MM.1S (cell line): Measurements from ENCODE around the gene CFAP70.

ENCODE experiments used
- DNase-seq: peaks from one replicate; pipeline ENCODE4 v3.0.0-alpha.2; 2015
- H2AFZ ChIP-seq: fragments of 300-600 bp; sonication (generic); 2 replicates; pipeline ENCODE4 v1.6.0; 2016; ENCODE audit warnings: antibody characterized with exemption, low read length
- H3F3A ChIP-seq: fragments of 300-600 bp; sonication (generic); 2 replicates; pipeline ENCODE4 v1.6.1; 2016; ENCODE audit warnings: mild to moderate bottlenecking, antibody characterized with exemption, low read length, moderate library complexity, mixed read lengths; ENCODE audit not compliant: insufficient read depth
- H3K27ac ChIP-seq: fragments of 300-600 bp; sonication (generic); 2 replicates; pipeline ENCODE4 v1.5.1; 2016; ENCODE audit warnings: mild to moderate bottlenecking, low read length
- H3K27me3 ChIP-seq: fragments of 300-600 bp; sonication (generic); replicated peaks from 2 replicates; pipeline ENCODE4 v1.6.0; 2016; ENCODE audit warnings: low read length; ENCODE audit not compliant: insufficient read depth
- H3K36me3 ChIP-seq: fragments of 300-600 bp; sonication (generic); replicated peaks from 2 replicates; pipeline ENCODE4 v1.6.1; 2016; ENCODE audit warnings: mild to moderate bottlenecking, low read length, mixed read lengths; ENCODE audit not compliant: insufficient read depth
- H3K4me1 ChIP-seq: fragments of 300-600 bp; sonication (generic); 2 replicates; pipeline ENCODE4 v1.6.1; 2016; ENCODE audit warnings: low read length, mixed read lengths
- H3K4me2 ChIP-seq: fragments of 300-600 bp; sonication (generic); 2 replicates; pipeline ENCODE4 v1.6.0; 2016; ENCODE audit warnings: low read depth, low read length
- H3K4me3 ChIP-seq: fragments of 300-600 bp; sonication (generic); 2 replicates; pipeline ENCODE4 v1.5.1; 2016; ENCODE audit warnings: low read length, mixed read lengths
- H3K79me2 ChIP-seq: fragments of 300-600 bp; sonication (generic); 2 replicates; pipeline ENCODE4 v1.6.1; 2016; ENCODE audit warnings: mixed run types, low read length, mixed read lengths
- H3K9ac ChIP-seq: fragments of 300-600 bp; sonication (generic); 2 replicates; pipeline ENCODE4 v1.6.1; 2016; ENCODE audit warnings: low read length, mixed read lengths
- H3K9me2 ChIP-seq: fragments of 300-600 bp; sonication (generic); replicated peaks from 2 replicates; pipeline ENCODE4 v1.6.1; 2016; ENCODE audit warnings: mild to moderate bottlenecking, low read length, mixed read lengths; ENCODE audit not compliant: insufficient read depth
- H3K9me3 ChIP-seq: fragments of 300-600 bp; sonication (generic); replicated peaks from 2 replicates; pipeline ENCODE4 v1.6.1; 2016; ENCODE audit warnings: mild to moderate bottlenecking, low read length, mixed read lengths; ENCODE audit not compliant: insufficient read depth
- H4K20me1 ChIP-seq: fragments of 300-600 bp; sonication (generic); 2 replicates; pipeline ENCODE4 v1.6.1; 2016; ENCODE audit warnings: mild to moderate bottlenecking, low read length, moderate library complexity, mixed read lengths; ENCODE audit not compliant: insufficient read depth
- EZH2 ChIP-seq: fragments of 300-600 bp; sonication (generic); optimal IDR thresholded peaks from 2 replicates; pipeline ENCODE3; 2017; ENCODE audit warnings: low read depth, mild to moderate bottlenecking, antibody characterized with exemption, low read length, mixed read lengths
- EZH2phosphoT487 ChIP-seq: fragments of 300-600 bp; sonication (generic); IDR thresholded peaks from 2 replicates; pipeline ENCODE4 v1.6.1; 2018; ENCODE audit warnings: antibody characterized with exemption, low read length
- TF ChIP-seq, protein P1 (sequence below): fragments of 300-600 bp; sonication (generic); IDR thresholded peaks from 2 replicates; pipeline ENCODE4 v1.5.1; 2016; ENCODE audit warnings: antibody characterized with exemption, low read length, mixed read lengths

CFAP70 gene

DNA sequence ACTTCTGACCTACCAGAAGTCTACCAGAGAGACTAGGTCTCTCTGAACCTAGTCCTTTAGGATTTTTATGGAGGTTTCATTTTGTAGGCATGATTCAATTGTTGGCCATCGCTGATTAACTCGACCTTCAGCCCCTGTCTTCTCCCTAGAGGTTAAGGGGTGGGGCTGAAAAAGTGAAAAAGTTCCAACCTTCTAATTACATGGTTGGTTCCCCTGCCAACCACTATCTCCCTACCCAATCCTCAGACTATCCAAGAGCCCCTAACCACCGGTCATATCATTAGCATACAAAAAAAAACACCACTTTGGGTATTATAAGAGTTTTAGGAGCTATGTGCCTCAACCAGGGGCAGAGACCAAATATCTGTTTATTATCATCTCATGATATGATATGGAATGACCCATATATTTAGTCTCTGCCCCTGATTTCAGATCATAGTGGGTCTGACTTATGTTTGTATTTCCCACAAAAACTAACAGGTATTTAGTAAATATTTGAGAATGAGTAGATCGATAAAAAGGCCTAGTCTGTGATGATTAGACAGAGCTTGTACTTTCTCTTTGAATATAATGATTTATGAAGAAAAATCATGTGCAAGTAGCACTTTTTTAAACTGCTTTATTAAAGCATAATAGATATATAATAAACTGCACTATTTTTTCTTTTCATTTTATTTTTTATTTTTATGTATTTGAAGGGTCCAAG, 147.4 kb downstream of the CFAP70 start:
- Histone ChIP-seq H3K27ac (no peak overlapping the region), H2AFZ (no peak overlapping the region), H3K9me3 (no peaks in the 10 kb centered on the region), H4K20me1 (no peaks in the 10 kb centered on the region), H3K9me2 (no peaks in the 10 kb centered on the region), H3K4me1 (no peaks in the 10 kb centered on the region), H3K9ac (no peak overlapping the region), H3K36me3 (no peaks in the 10 kb centered on the region), H3K4me2 (no peak overlapping the region), H3K79me2 (no peaks in the 10 kb centered on the region), H3K27me3 (no peaks in the 10 kb centered on the region), H3K4me3 (no peak overlapping the region), H3F3A (no peaks in the 10 kb centered on the region)
- TF ChIP-seq EZH2phosphoT487 (no peak), EZH2 (no peak)
- TF ChIP-seq, protein P1, sequence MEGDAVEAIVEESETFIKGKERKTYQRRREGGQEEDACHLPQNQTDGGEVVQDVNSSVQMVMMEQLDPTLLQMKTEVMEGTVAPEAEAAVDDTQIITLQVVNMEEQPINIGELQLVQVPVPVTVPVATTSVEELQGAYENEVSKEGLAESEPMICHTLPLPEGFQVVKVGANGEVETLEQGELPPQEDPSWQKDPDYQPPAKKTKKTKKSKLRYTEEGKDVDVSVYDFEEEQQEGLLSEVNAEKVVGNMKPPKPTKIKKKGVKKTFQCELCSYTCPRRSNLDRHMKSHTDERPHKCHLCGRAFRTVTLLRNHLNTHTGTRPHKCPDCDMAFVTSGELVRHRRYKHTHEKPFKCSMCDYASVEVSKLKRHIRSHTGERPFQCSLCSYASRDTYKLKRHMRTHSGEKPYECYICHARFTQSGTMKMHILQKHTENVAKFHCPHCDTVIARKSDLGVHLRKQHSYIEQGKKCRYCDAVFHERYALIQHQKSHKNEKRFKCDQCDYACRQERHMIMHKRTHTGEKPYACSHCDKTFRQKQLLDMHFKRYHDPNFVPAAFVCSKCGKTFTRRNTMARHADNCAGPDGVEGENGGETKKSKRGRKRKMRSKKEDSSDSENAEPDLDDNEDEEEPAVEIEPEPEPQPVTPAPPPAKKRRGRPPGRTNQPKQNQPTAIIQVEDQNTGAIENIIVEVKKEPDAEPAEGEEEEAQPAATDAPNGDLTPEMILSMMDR, result no peak
- no peak for DNase-seq

DNA sequence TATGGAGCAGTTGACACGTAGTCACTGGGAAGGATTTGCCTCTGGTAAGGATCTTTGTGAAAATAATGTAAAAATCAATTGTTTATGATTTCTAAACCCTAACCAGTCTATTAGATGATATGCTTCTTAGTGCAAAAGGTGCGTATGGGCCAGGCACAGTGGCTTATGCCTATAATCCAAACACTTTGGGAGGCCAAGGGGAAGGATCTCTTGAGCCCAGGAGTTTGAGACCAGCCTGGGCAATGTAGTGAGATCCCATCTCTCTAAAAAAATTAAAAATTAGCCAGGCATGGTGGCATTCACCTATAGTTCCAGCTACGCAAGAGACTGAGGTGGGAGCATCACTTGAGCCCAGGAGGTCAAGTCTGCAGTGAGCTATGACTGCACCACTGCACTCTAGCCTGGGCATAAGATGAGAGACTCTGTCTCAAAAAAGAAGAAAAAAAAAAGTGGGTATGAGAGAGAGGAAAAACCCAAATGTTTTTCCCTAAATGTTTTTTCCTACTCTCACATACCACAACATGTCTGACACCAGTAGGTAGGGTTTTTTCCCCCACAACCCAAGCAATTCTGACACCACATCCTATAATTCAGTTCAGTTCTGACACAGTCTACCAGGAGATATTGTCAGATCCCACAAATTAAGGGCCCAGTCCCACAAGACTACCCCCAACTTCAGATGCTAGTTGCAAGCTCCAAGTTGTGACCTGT, 148.1 kb downstream of the CFAP70 start:
- TF ChIP-seq, protein P1, result no peak
- TF ChIP-seq EZH2, result no peak
- TF ChIP-seq EZH2phosphoT487, result no peak
- Histone ChIP-seq H3K4me2 (no peak overlapping the region), H3K9ac (no peak overlapping the region), H3K4me1 (no peaks in the 10 kb centered on the region), H3K9me3 (no peaks in the 10 kb centered on the region), H3K4me3 (no peak overlapping the region), H4K20me1 (no peaks in the 10 kb centered on the region), H3K36me3 (no peaks in the 10 kb centered on the region), H3K27ac (no peak overlapping the region), H2AFZ (no peak overlapping the region), H3F3A (no peaks in the 10 kb centered on the region), H3K27me3 (no peaks in the 10 kb centered on the region), H3K9me2 (no peaks in the 10 kb centered on the region), H3K79me2 (no peaks in the 10 kb centered on the region)
- no peak for DNase-seq

DNA sequence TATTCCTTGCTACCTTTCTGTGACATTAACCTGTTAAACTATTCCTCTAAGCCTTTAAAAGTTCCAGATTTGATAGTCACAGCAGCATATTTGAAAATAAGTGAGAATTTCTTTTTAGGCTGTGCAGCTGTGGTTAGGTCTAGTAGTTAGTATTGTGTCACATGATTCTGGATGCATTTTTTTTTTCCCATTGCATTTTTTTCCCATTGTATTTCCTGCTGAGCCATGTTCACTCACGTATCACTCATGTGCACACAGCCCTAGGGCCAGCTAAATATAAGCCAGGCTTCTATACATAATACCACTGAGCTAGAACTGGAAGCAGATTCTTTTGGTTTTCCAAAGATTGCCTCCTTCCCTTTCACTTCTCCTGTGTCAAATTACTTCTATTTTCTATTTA, 149.0 kb downstream of the CFAP70 start:
- H3K79me2 ChIP-seq, result no peaks in the 10 kb centered on the region
- no peaks in the 10 kb centered on the region for H3K9me2 ChIP-seq
- H2AFZ ChIP-seq, result no peak overlapping the region
- no peak overlapping the region for H3K9ac ChIP-seq
- H3K36me3 ChIP-seq, result no peaks in the 10 kb centered on the region
- H3K4me1 ChIP-seq, result no peaks in the 10 kb centered on the region
- TF ChIP-seq, protein P1, result no peak
- TF ChIP-seq EZH2phosphoT487 (no peak), EZH2 (no peak)
- no peaks in the 10 kb centered on the region for H4K20me1 ChIP-seq
- no peak overlapping the region for H3K4me3 ChIP-seq
- no peak overlapping the region for H3K4me2 ChIP-seq
- no peak for DNase-seq
- no peaks in the 10 kb centered on the region for H3F3A ChIP-seq
- no peak overlapping the region for H3K27ac ChIP-seq
- no peaks in the 10 kb centered on the region for H3K9me3 ChIP-seq
- H3K27me3 ChIP-seq, result no peaks in the 10 kb centered on the region
